Measurements from ENCODE around the gene BSG.

BSG gene

GRCh38 chr19:540867-541637 is 31.3 kb upstream of the BSG start:
- DNase-seq, result no peak

GRCh38 chr19:541699-542098 is 30.7 kb upstream of the BSG start:
- DNase-seq, result no peak

GRCh38 chr19:542173-542866 is 30.1 kb upstream of the BSG start:
- DNase-seq, result no peak

- DNase-seq, result no peak
Observed at GRCh38 chr19:543910-544608, 28.3 kb upstream of the BSG start, which contains the start of gene GZMM. Gene GZMM, plus strand, starts transcription at chr19:544053. Its CDS starts 19 bp downstream, at chr19:544072.

- no peak for DNase-seq
Observed at GRCh38 chr19:547117-547516, 25.3 kb upstream of the BSG start.

GRCh38 chr19:547836-548720 is 24.3 kb upstream of the BSG start:
- DNase-seq, result no peak

GRCh38 chr19:548886-549830 is 23.2 kb upstream of the BSG start:
- no peak for DNase-seq

- DNase-seq, result no peak
Observed at GRCh38 chr19:554817-555216, 17.6 kb upstream of the BSG start.

GRCh38 chr19:555474-555808 is 17.0 kb upstream of the BSG start:
- DNase-seq, result no peak

GRCh38 chr19:556611-557382 is 15.6 kb upstream of the BSG start:
- no peak for DNase-seq

- no peak for DNase-seq
Observed at GRCh38 chr19:558770-559439, 13.5 kb upstream of the BSG start.

GRCh38 chr19:560121-560520 is 12.3 kb upstream of the BSG start:
- no peak for DNase-seq

GRCh38 chr19:566403-566802 is 6.0 kb upstream of the BSG start:
- no peak for DNase-seq

- DNase-seq, result no peak
Observed at GRCh38 chr19:566844-567243, 5.6 kb upstream of the BSG start.

GRCh38 chr19:567296-567900 is 5.0 kb upstream of the BSG start:
- no peak for DNase-seq

GRCh38 chr19:570251-570686 is 2.1 kb upstream of the BSG start:
- DNase-seq, result no peak

- DNase-seq, result peak; percentile 59
Observed at GRCh38 chr19:570937-571565, 1.3 kb upstream of the BSG start.

- no peak for DNase-seq
Observed at GRCh38 chr19:571566-571974, 826 bp upstream of the BSG start.
